Measurements from ENCODE around the gene RALGAPA1. TPM values are rescaled to one million over a fixed set of nuclear protein-coding genes. Genes with fewer than 3 reads are reported as not detected.

The RALGAPA1 gene
- total RNA-seq, 3 donors from 2014 or later (not counting 1 experiment from before 2014, with no cell fraction given), result 66.5 to 101 (median 90.7) TPM

DNA sequence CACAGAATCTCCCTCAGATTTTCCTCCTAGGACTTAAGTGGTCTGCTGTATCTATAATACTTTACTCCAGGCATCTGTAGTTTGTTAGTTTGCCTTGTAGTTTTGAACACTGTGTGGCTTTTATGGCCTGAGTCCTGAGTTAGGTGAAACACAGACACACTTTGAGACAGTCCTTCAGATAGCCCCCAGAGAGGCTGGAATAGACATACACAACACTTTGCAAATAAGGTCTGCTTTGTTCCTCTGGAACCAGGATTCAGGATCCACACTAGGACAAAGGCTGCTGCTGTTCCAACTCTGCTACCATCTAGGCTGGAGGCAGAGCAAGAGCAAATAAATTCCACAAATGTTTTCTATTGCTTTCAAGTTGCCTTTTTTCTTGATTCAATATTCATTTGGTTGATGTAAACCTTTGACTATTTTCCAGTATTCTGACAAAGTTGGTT, 316.5 kb downstream of the RALGAPA1 start:
- DNase-seq (no peak), ATAC-seq (no peak)
- no peak overlapping the region for H3K27ac ChIP-seq (ENCODE audit: low read length)
- H3K4me3 ChIP-seq (ENCODE audit: low read length), result no peak overlapping the region
- H3K9me3 ChIP-seq (ENCODE audit: control insufficient read depth, insufficient read depth, low read length), result no peaks in the 10 kb centered on the region
- H3K36me3 ChIP-seq (ENCODE audit: control insufficient read depth, insufficient read depth, low read length), result no peaks in the 10 kb centered on the region
- no peak overlapping the region for H3K4me3 Mint-ChIP-seq
- peaks cover 14 to 20% of the 10 kb centered on the region in 2 donors for H3K27me3 Mint-ChIP-seq (ENCODE audit: low read depth in 2 of 2)
- H3K27me3 ChIP-seq (ENCODE audit: control insufficient read depth, insufficient read depth, low read length), result no peaks in the 10 kb centered on the region
- H3K36me3 Mint-ChIP-seq, result no peaks in the 10 kb centered on the region
- TF ChIP-seq, protein P1, sequence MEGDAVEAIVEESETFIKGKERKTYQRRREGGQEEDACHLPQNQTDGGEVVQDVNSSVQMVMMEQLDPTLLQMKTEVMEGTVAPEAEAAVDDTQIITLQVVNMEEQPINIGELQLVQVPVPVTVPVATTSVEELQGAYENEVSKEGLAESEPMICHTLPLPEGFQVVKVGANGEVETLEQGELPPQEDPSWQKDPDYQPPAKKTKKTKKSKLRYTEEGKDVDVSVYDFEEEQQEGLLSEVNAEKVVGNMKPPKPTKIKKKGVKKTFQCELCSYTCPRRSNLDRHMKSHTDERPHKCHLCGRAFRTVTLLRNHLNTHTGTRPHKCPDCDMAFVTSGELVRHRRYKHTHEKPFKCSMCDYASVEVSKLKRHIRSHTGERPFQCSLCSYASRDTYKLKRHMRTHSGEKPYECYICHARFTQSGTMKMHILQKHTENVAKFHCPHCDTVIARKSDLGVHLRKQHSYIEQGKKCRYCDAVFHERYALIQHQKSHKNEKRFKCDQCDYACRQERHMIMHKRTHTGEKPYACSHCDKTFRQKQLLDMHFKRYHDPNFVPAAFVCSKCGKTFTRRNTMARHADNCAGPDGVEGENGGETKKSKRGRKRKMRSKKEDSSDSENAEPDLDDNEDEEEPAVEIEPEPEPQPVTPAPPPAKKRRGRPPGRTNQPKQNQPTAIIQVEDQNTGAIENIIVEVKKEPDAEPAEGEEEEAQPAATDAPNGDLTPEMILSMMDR (IDR thresholded peaks at IDR 0.05), result no peak
- H3K9me3 Mint-ChIP-seq, result peaks cover 0 to 4% of the 10 kb centered on the region in 2 donors
- H3K4me1 ChIP-seq (ENCODE audit: control insufficient read depth, insufficient read depth, low read length), result no peaks in the 10 kb centered on the region
- H3K27ac Mint-ChIP-seq, result no peak overlapping the region
- H3K4me1 Mint-ChIP-seq, result no peaks in the 10 kb centered on the region
- intact Hi-C loops (cut with micrococcal nuclease), result no loop called here

Other genes with a start within 250 kb of the RALGAPA1 start
- 1 to 10 TPM; 5.1 to 9.4 (median 6.3) TPM for gene BRMS1L, start 17.0 kb upstream of the RALGAPA1 start, total RNA-seq

Data from natural killer cell (primary cell).